H1 (cell line): ENCODE data around the gene TUBB2B. TPM values are rescaled to one million over a fixed set of nuclear protein-coding genes. Genes with fewer than 3 reads are reported as not detected.

Source experiments
- CTCF ChIA-PET: fragments of 300-600 bp; sonication (Branson Sonifier 250); formaldehyde crosslinking; loops from one replicate; lab custom pipeline; 2021; ENCODE audit not compliant: partially characterized antibody; lab: Charles Lee
- POLR2A ChIA-PET: fragments of 300-600 bp; sonication (Branson Sonifier 250); formaldehyde crosslinking; loops from one replicate; lab custom pipeline; 2021; ENCODE audit warnings: inconsistent platforms; ENCODE audit not compliant: partially characterized antibody; lab: Charles Lee
- DNase-seq, 2 experiments: peaks; one replicate each; pipeline versions ENCODE4 v3.0.0 to v3.0.0-alpha.2; 2010 to 2022; ENCODE audit warnings: low spot score in 2 of 2, low read depth in 1 of 2, mixed read lengths in 1 of 2
- FAIRE-seq: peaks from 2 replicates; lab custom pipeline; 2011; peaks lifted over from hg19 to GRCh38; lab: Jason Lieb, UNC
- H2AFZ ChIP-seq: 2 replicates; pipeline ENCODE4 v1.8.1; 2012; ENCODE audit warnings: low read length, inconsistent platforms
- H2AK5ac ChIP-seq: 2 replicates; pipeline ENCODE4 v1.6.1; 2013; ENCODE audit warnings: low read depth, low read length
- H2BK120ac ChIP-seq: replicated peaks from 2 replicates; pipeline ENCODE3; 2013; ENCODE audit warnings: low read depth, low read length, inconsistent platforms
- H2BK12ac ChIP-seq: 2 replicates; pipeline ENCODE4 v1.6.1; 2013; ENCODE audit warnings: low read depth, low read length
- H2BK15ac ChIP-seq: 2 replicates; pipeline ENCODE4 v1.6.1; 2013; ENCODE audit warnings: low read length
- H2BK20ac ChIP-seq: 2 replicates; pipeline ENCODE4 v1.6.1; 2013; ENCODE audit warnings: low read length
- H2BK5ac ChIP-seq: 2 replicates; pipeline ENCODE4 v1.6.1; 2013; ENCODE audit warnings: low read depth, low read length
- H3K14ac ChIP-seq: 2 replicates; pipeline ENCODE4 v1.6.1; 2013; ENCODE audit warnings: inconsistent platforms; ENCODE audit not compliant: insufficient read length
- H3K18ac ChIP-seq: 2 replicates; pipeline ENCODE4 v1.6.1; 2013; ENCODE audit warnings: low read length; ENCODE audit errors: extremely low read depth
- H3K23ac ChIP-seq: 2 replicates; pipeline ENCODE4 v1.6.1; 2013; ENCODE audit warnings: inconsistent platforms; ENCODE audit not compliant: insufficient read length
- H3K23me2 ChIP-seq: 2 replicates; pipeline ENCODE4 v1.6.1; 2013; ENCODE audit warnings: low read depth, low read length
- H3K27ac ChIP-seq: 2 replicates; pipeline ENCODE4 v1.6.1; 2011; ENCODE audit warnings: low read depth, low read length, inconsistent platforms
- H3K27me3 ChIP-seq, 4 experiments: replicated peaks in 1 of 4; 1 replicate in 1 of 4; 2 replicates in 3 of 4; pipeline versions ENCODE4 v1.6.1 to v1.8.1; 2011 to 2013; ENCODE audit warnings: low read length in 3 of 4, mild to moderate bottlenecking in 3 of 4, inconsistent platforms in 2 of 4, mixed read lengths in 2 of 4, moderate library complexity in 1 of 4; ENCODE audit not compliant: control insufficient read depth in 3 of 4, insufficient read depth in 3 of 4; ENCODE audit errors: extremely low read depth in 1 of 4
- H3K36me3 ChIP-seq, 4 experiments: 2 replicates each; pipeline versions ENCODE4 v1.6.1 to v1.8.1; 2011 to 2013; ENCODE audit warnings: mild to moderate bottlenecking in 4 of 4, low read length in 3 of 4, moderate library complexity in 2 of 4, control low read depth in 1 of 4, inconsistent platforms in 1 of 4; ENCODE audit not compliant: insufficient read depth in 4 of 4, control insufficient read depth in 2 of 4
- H3K4ac ChIP-seq: replicated peaks from 2 replicates; pipeline ENCODE3; 2013; ENCODE audit warnings: low read length, low read depth, mixed read lengths, inconsistent platforms; ENCODE audit not compliant: insufficient read length
- H3K4me1 ChIP-seq, 4 experiments: replicated peaks in 1 of 4; 1 replicate in 1 of 4; 2 replicates in 3 of 4; pipeline versions ENCODE4 v1.6.1 to v1.8.1; 2011 to 2013; ENCODE audit warnings: low read length in 3 of 4, inconsistent platforms in 2 of 4, mixed read lengths in 1 of 4; ENCODE audit not compliant: insufficient read depth in 4 of 4, control insufficient read depth in 3 of 4
- H3K4me2 ChIP-seq, 2 experiments: 2 replicates each; pipeline versions ENCODE4 v1.6.1 to v1.8.1; 2011 to 2013; ENCODE audit warnings: low read depth in 2 of 2, low read length in 2 of 2, control low read depth in 1 of 2, inconsistent platforms in 1 of 2, mild to moderate bottlenecking in 1 of 2; ENCODE audit not compliant: insufficient read depth in 1 of 2
- H3K4me3 ChIP-seq, 4 experiments: fragments of 200-600, 300-600 bp in 1 of 4; sonication (generic), shearing (Covaris generic), sonication (Bioruptor Twin) in 1 of 4; 2 replicates each; pipeline versions ENCODE4 v1.5.1 to v1.8.1; 2011 to 2016; ENCODE audit warnings: low read length in 4 of 4, low read depth in 3 of 4, control low read depth in 2 of 4, inconsistent platforms in 2 of 4, mild to moderate bottlenecking in 2 of 4, mixed read lengths in 1 of 4, moderate library complexity in 1 of 4; ENCODE audit not compliant: insufficient read depth in 2 of 4; ENCODE audit errors: extremely low read depth in 1 of 4
- H3K56ac ChIP-seq: replicated peaks from 2 replicates; pipeline ENCODE3; 2013; ENCODE audit warnings: low read depth, mild to moderate bottlenecking, mixed read lengths, low read length, inconsistent platforms; ENCODE audit not compliant: insufficient read length
- H3K79me1 ChIP-seq: 2 replicates; pipeline ENCODE4 v1.6.1; 2013; ENCODE audit warnings: low read depth, low read length, control low read depth
- H3K79me2 ChIP-seq, 2 experiments: 2 replicates each; pipeline versions ENCODE4 v1.6.1 to v1.8.1; 2012 to 2013; ENCODE audit warnings: low read length in 2 of 2, mild to moderate bottlenecking in 2 of 2, inconsistent platforms in 1 of 2; ENCODE audit not compliant: insufficient read depth in 2 of 2, control insufficient read depth in 1 of 2
- H3K9ac ChIP-seq, 4 experiments: replicated peaks in 1 of 4; 1 replicate in 1 of 4; 2 replicates in 3 of 4; pipeline versions ENCODE4 v1.6.1 to v1.8.1; 2011 to 2013; ENCODE audit warnings: low read depth in 3 of 4, low read length in 3 of 4, control low read depth in 2 of 4, mild to moderate bottlenecking in 2 of 4, moderate library complexity in 2 of 4, inconsistent platforms in 1 of 4; ENCODE audit errors: extremely low read depth in 1 of 4
- H3K9me3 ChIP-seq, 2 experiments: 2 replicates each; pipeline versions ENCODE4 v1.6.1 to v1.8.1; 2012 to 2013; ENCODE audit warnings: mild to moderate bottlenecking in 2 of 2, moderate library complexity in 2 of 2, control low read depth in 1 of 2, inconsistent platforms in 1 of 2, low read depth in 1 of 2, low read length in 1 of 2, mixed read lengths in 1 of 2; ENCODE audit not compliant: insufficient read depth in 2 of 2
- H4K20me1 ChIP-seq, 2 experiments: replicated peaks in 1 of 2; 2 replicates each; pipeline versions ENCODE3 to v1.8.1; 2011 to 2013; ENCODE audit warnings: inconsistent platforms in 2 of 2, low read length in 2 of 2, mild to moderate bottlenecking in 1 of 2; ENCODE audit not compliant: insufficient read depth in 2 of 2, control insufficient read depth in 1 of 2
- H4K5ac ChIP-seq: 2 replicates; pipeline ENCODE4 v1.6.1; 2013; ENCODE audit warnings: low read length, low read depth, mixed read lengths, inconsistent platforms; ENCODE audit not compliant: insufficient read length
- H4K8ac ChIP-seq: 2 replicates; pipeline ENCODE4 v1.8.0; 2013; ENCODE audit warnings: mild to moderate bottlenecking, moderate library complexity, low read length, inconsistent platforms; ENCODE audit not compliant: insufficient read depth; ENCODE audit errors: extremely low read depth
- H4K91ac ChIP-seq: replicated peaks from 2 replicates; pipeline ENCODE3; 2013; ENCODE audit warnings: low read length, mixed read lengths, inconsistent platforms; ENCODE audit not compliant: insufficient read length
- BACH1 ChIP-seq: IDR thresholded peaks from 2 replicates; pipeline ENCODE4 v1.6.1; 2012; ENCODE audit warnings: low read length, improper control_type of control experiment
- BRCA1 ChIP-seq: IDR thresholded peaks from 2 replicates; pipeline ENCODE4 v1.6.1; 2012; ENCODE audit warnings: low read depth, low read length, improper control_type of control experiment
- CTBP2 ChIP-seq: IDR thresholded peaks from 2 replicates; pipeline ENCODE4 v1.7.0; 2011; ENCODE audit warnings: borderline replicate concordance, mild to moderate bottlenecking, moderate library complexity, mixed read lengths, low read length; ENCODE audit not compliant: insufficient read depth, insufficient read length
- EP300 ChIP-seq, 2 experiments: IDR thresholded peaks; 1 replicate in 1 of 2; 2 replicates in 1 of 2; pipeline ENCODE4 v1.6.1; 2011 to 2012; ENCODE audit warnings: low read depth in 2 of 2, low read length in 2 of 2, mild to moderate bottlenecking in 2 of 2, borderline replicate concordance in 1 of 2, inconsistent platforms in 1 of 2, moderate library complexity in 1 of 2
- NANOG ChIP-seq: IDR thresholded peaks from 2 replicates; pipeline ENCODE4 v1.6.1; 2011; ENCODE audit warnings: low read length, low read depth, mild to moderate bottlenecking, inconsistent platforms; ENCODE audit not compliant: insufficient read depth, poor library complexity, severe bottlenecking
- NRF1 ChIP-seq: IDR thresholded peaks from 2 replicates; pipeline ENCODE4 v1.6.1; 2011; ENCODE audit warnings: mild to moderate bottlenecking, low read depth, low read length, improper control_type of control experiment
- RBBP5 ChIP-seq: IDR thresholded peaks from 2 replicates; pipeline ENCODE4 v1.7.1; 2012; ENCODE audit warnings: low read depth, mild to moderate bottlenecking, inconsistent platforms, low read length, moderate library complexity, borderline replicate concordance
- SP1 ChIP-seq: IDR thresholded peaks from 2 replicates; pipeline ENCODE4 v1.6.1; 2011; ENCODE audit warnings: low read depth, low read length
- TEAD4 ChIP-seq: IDR thresholded peaks from 2 replicates; pipeline ENCODE4 v1.6.1; 2012; ENCODE audit warnings: low read depth, low read length, inconsistent platforms, mixed read lengths
- ZNF274 ChIP-seq: IDR thresholded peaks from 2 replicates; pipeline ENCODE4 v1.7.0; 2012; ENCODE audit warnings: low read length, borderline replicate concordance; ENCODE audit errors: extremely low read depth
- WGBS, 2 experiments: shearing (Covaris generic) in 1 of 2; methylation state at CpG; one replicate each; pipeline versions ENCODE4 v1.1.6 to v1.1.7; 2013 to 2015; ENCODE audit warnings: low lambda C conversion rate in 2 of 2, mixed read lengths in 2 of 2, inconsistent platforms in 1 of 2, low coverage in 1 of 2, missing lambda C conversion rate in 1 of 2; ENCODE audit not compliant: insufficient replicate concordance in 2 of 2, insufficient coverage in 1 of 2, insufficient read length in 1 of 2; ENCODE audit errors: extremely low coverage in 1 of 2, missing lambda C conversion rate in 1 of 2; 5-methylcytosine and 5-hydroxymethylcytosine counted together
- polyA plus RNA-seq, 7 experiments: library from polyadenylated mRNA; depleted of rRNA in 3 of 7; stranded (reverse) in 5 of 7; unstranded in 2 of 7; fragments of >200 nt in 5 of 7; fragments of 200-250 nt in 2 of 7; gene quantifications; 1 replicate in 5 of 7; 2 replicates in 1 of 7; 4 replicates in 1 of 7; pipeline versions ENCODE4 v1.2.1 to v1.2.3, GENCODE V29; 2011 to 2013; ENCODE audit warnings: missing spikeins in 2 of 7, mixed read lengths in 2 of 7
- total RNA-seq: library from RNA; stranded (reverse); fragmentation: NEBNext Ultra II Directional; extraction: Animal tissue kit (Norgen Biotek cat#: 25700); gene quantifications from 2 replicates; pipeline ENCODE4 v1.2.1, GENCODE V29; 2021
- TF ChIP-seq, protein P1 (sequence below): IDR thresholded peaks from 2 replicates; pipeline ENCODE4 v1.6.1; 2011; ENCODE audit warnings: low read depth, mild to moderate bottlenecking, low read length; ENCODE audit not compliant: insufficient read depth

TUBB2B gene
- total and polyA plus RNA-seq, 2 of the 8 experiments (the other 6 are each of a cell fraction or from before 2014, with no cell fraction given), result 612 to 722 TPM

DNA sequence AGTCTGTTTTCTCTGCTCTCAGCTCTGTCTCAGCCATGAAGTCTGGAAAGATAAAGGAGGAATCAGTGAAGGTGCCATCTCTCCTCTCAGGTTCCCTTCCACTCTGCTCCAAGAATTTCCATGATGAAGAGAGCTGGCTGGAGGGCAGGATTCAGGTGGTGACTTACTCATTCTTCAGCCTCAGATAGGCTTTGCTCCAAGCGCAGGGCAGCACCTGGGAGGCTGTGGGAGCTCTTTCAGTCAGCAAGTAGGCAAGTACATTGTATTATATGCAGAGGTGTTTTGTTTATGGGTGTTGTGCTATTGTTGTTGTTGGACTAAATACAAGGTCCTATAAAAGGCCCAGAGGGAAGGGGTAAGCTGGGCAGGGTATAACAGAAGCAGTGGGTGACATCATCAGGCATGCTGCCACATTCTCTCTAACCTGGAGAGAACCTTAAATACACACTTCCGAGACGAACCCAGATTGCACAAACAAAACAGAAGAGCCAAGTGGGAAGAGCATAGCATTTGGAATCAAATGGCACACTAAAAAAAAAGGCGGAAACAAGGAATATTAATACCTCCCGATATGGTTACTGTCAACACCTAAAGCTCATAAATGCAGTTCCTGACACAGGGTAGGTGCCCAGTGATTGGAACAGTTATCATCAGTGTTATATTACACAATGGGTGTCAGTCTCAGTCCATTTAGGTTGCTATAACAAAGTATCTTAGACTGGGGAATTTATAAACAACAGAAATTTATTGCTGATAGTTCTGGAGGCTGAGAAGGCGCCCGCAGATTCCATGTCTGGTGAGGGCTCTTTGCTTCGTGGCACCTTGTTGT, 16.8 kb upstream of the TUBB2B start:
- no peak overlapping the region for H3K14ac ChIP-seq
- H2AFZ ChIP-seq, result no peak overlapping the region
- H2BK120ac ChIP-seq, result no peak overlapping the region
- ChIA-PET CTCF (interaction anchor here (0.6 to 1.4 kb wide), 7 partner anchors 8 to 305 kb away, joined by 3 to 5 read pairs (median 3); no protein-coding TSS in a partner anchor), POLR2A (interaction anchor here (0.6 to 10.7 kb wide), 2 partner anchors 15 to 97 kb away, joined by 3 to 122 read pairs; partner anchors contain the start of gene TUBB2B)
- no peak overlapping the region for H2BK15ac ChIP-seq
- no peaks in the 10 kb centered on the region for H3K23me2 ChIP-seq
- no peak overlapping the region for H3K18ac ChIP-seq
- DNase-seq, result no peak
- H4K20me1 ChIP-seq, result no peaks in the 10 kb centered on the region
- H2BK20ac ChIP-seq, result no peak overlapping the region
- H3K27me3 ChIP-seq, result no peaks in the 10 kb centered on the region
- no peak overlapping the region for H3K9ac ChIP-seq
- H2AK5ac ChIP-seq, result no peak overlapping the region
- no peak overlapping the region for H3K27ac ChIP-seq
- H3K4me2 ChIP-seq, result no peak overlapping the region
- H3K4me1 ChIP-seq, result peaks cover 0 to 9% (median 6%) of the 10 kb centered on the region in 4 experiments; a peak in 5 of 7 replicates
- no peak overlapping the region for H3K4ac ChIP-seq
- H3K79me1 ChIP-seq, result no peaks in the 10 kb centered on the region
- no peak overlapping the region for H2BK12ac ChIP-seq
- no peaks in the 10 kb centered on the region for H3K36me3 ChIP-seq
- no peaks in the 10 kb centered on the region for H3K9me3 ChIP-seq
- no peak overlapping the region for H4K8ac ChIP-seq
- FAIRE-seq, result no peak
- no peak overlapping the region for H4K5ac ChIP-seq
- H3K23ac ChIP-seq, result no peak overlapping the region
- H2BK5ac ChIP-seq, result no peak overlapping the region
- no peak overlapping the region for H3K56ac ChIP-seq
- no peaks in the 10 kb centered on the region for H3K79me2 ChIP-seq
- H4K91ac ChIP-seq, result no peak overlapping the region
- H3K4me3 ChIP-seq, result no peak overlapping the region
- WGBS, 2 experiments, result 85% methylated on average over 8 of the region's 8 CpGs; no CpG with 5 or more reads in 1 of the 2 experiments
- TF ChIP-seq CTBP2 (no peak), NRF1 (no peak), BACH1 (no peak), ZNF274 (no peak), RBBP5 (no peak), TEAD4 (no peak), NANOG (no peak), SP1 (no peak), EP300 (IDR thresholded peaks at IDR 0.05; ENCODE audit: borderline replicate concordance in 1 of 2, low read depth in 2 of 2, low read length in 2 of 2) (no peak), BRCA1 (no peak)
- TF ChIP-seq, protein P1, sequence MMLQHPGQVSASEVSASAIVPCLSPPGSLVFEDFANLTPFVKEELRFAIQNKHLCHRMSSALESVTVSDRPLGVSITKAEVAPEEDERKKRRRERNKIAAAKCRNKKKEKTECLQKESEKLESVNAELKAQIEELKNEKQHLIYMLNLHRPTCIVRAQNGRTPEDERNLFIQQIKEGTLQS, result no peak
